Adipose tissue (tissue), 3 donors: Measurements from ENCODE around the gene DOCK2. TPM values are rescaled to one million over a fixed set of nuclear protein-coding genes. Genes with fewer than 3 reads are reported as not detected.

Experiments used
- H3K27ac ChIP-seq: one replicate; pipeline ENCODE4 v1.5.1; 2013; ENCODE audit warnings: low read depth, low read length
- WGBS, 3 donors: extraction: QIAGEN DNeasy Blood & Tissue Kit; methylation state at CpG; one replicate each; pipeline ENCODE4 v1.1.7; 2013; 5-methylcytosine and 5-hydroxymethylcytosine counted together
- polyA plus RNA-seq, 3 donors: library from polyadenylated mRNA; stranded (reverse); fragments of 200-250 nt; gene quantifications; one replicate each; pipeline ENCODE4 v1.2.3, GENCODE V29; 2013
- donor health status: healthy with polysubstance abuse.
- donor health status: Bipolar disorder and iron deficiency.
- donor health status: healthy.

The DOCK2 gene
- polyA plus RNA-seq, 3 donors, result 1.3 to 7.0 (median 6.8) TPM

- no peak overlapping the region for H3K27ac ChIP-seq
- WGBS, 3 donors, result 54 to 62% (median 58%) methylated on average over 6 of the region's 6 CpGs
Observed at GRCh38 chr5:170112876-170113521, 475.9 kb downstream of the DOCK2 start.

- 51 to 66% (median 53%) methylated on average over 3 of the region's 3 CpGs for WGBS, 3 donors
- no peak overlapping the region for H3K27ac ChIP-seq
Observed at GRCh38 chr5:170113522-170113900, 476.4 kb downstream of the DOCK2 start.

DNA sequence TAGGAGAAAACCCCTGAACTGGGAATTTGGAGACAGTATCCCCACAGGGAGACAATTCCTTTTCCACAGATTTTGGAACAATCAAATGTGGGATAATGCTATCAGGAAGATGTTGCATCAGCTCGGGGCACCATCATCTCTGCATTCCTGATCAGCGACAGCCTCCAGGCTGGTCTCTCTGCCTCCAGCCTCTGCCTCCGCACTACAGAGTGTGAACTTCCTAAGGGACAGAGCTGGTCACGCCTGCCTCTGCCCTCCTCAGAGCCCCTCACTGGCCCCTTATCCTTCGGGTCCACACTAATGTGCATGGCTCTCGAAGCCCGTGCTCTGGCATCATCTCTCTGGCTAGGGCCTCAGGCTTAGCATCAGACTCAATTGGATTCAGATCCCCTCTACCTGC lies 477.2 kb downstream of the DOCK2 start:
- no peak overlapping the region for H3K27ac ChIP-seq
- WGBS, 3 donors, result 76 to 83% (median 78%) methylated on average over 7 of the region's 7 CpGs

GRCh38 chr5:170115925-170116324 lies 478.9 kb downstream of the DOCK2 start:
- 77 to 98% (median 85%) methylated on average over 2 of the region's 2 CpGs for WGBS, 3 donors
- no peak overlapping the region for H3K27ac ChIP-seq

DNA sequence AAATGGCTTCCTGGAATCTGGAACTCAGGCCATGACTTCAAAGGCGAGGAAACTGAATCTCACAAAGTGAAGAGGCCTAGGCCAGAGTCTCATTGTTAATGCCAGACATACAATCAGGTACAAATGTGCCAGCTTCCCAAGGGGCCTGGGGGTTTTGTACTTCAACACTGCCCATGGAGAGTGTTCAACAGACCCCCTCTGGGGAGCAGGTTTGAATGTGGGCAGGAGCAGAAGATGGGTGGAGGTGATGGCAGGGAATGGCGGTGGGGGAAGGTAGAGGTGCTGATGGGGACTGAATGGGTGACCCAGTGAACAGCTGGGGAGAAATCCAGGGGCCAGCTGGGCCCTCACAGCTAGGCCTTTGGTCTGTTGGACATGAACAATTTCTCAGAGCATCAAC lies 480.7 kb downstream of the DOCK2 start:
- 93 to 98% (median 95%) methylated on average over 2 of the region's 2 CpGs for WGBS, 3 donors

GRCh38 chr5:170120576-170120975 lies 483.5 kb downstream of the DOCK2 start:
- WGBS, 3 donors, result 87 to 92% (median 89%) methylated on average over 2 of the region's 2 CpGs

More for the DNA sequence above, 480.7 kb downstream of the DOCK2 start:
- no peak overlapping the region for H3K27ac ChIP-seq

DNA sequence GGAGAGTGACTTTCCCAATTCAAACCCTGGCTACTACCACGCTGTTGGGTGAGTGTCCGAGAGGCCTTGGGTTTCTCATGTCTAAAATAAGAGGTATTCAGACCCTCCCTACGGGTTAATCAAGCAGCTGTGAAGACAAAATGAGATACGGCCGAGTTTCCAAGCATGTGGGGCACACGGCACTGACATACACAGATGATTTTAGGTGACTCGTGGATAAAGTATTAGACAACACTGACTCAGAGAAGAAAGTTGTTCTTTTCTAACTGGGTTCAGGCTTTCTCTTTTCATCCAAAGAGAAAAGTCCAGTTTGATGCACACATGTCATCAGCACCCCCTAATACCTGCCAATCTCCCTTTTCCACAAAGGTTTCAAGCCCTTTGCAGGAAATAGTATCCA lies 484.2 kb downstream of the DOCK2 start:
- no peak overlapping the region for H3K27ac ChIP-seq
- WGBS, 3 donors, result 73 to 85% (median 83%) methylated on average over 7 of the region's 7 CpGs

More at GRCh38 chr5:170120576-170120975, 483.5 kb downstream of the DOCK2 start:
- H3K27ac ChIP-seq, result no peak overlapping the region

GRCh38 chr5:170126061-170126460 lies 489.0 kb downstream of the DOCK2 start:
- 73 to 84% (median 83%) methylated on average over 1 of the region's 1 CpG for WGBS, 3 donors
- H3K27ac ChIP-seq, result no peak overlapping the region

- WGBS, 3 donors, result 68 to 91% (median 79%) methylated on average over 1 of the region's 1 CpG
- no peak overlapping the region for H3K27ac ChIP-seq
Observed at GRCh38 chr5:170126626-170127025, 489.6 kb downstream of the DOCK2 start.

DNA sequence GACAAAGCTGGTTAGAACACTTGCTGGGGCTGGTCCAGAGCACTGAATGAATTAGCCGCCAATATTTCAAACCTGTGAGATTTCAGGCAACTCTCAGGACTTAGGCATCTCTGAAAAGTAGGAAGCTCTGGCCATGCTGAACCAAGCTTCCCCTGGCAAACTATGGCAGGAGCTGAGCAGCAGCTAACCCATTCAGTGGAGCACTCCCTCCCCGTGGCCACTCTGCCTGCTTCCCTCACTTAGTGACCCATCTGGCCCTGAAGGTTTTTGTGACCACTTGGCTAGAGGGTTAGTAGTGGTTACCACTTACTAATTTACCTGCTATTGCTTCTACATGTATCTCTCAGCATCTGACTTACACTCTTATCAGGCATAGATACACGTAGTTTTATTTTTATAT lies 494.2 kb downstream of the DOCK2 start:
- no peak overlapping the region for H3K27ac ChIP-seq
- WGBS, 3 donors, result 67 to 89% (median 88%) methylated on average over 3 of the region's 3 CpGs

DNA sequence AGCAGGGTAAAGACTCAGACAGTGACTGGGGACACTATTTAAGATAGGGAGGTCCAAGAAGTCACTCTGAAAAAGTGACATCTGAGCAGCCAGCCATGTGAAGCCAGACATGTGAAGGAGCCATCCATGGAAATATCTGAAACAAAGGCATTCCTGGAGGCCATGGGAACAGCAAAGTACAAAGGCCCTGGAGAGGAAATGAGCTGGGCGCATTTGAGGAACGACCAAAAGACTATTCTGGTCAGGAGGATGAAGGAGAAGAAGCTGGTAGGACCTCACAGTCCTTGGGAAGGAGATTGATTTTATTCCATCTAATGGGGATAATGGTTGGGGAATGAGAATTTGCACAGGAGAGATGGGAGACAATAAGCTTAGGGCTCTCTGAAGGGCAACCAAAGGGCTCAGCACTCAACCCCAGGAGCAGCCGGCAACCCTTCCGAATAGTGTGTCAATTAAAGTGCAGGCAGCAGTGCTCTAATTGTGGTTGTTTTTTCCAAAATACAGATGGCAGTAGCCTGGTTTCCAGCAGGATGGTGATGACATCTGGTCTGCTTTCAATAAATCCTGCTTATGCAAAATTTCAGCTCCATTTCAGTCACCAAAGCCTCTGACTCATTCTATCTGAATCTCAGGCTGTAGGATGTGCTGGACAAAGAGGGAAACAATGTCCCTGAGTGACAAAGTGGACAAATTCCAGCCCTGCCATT lies 495.3 kb downstream of the DOCK2 start:
- WGBS, 3 donors, result 62 to 74% (median 66%) methylated on average over 4 of the region's 4 CpGs

More for the DNA sequence above, 495.3 kb downstream of the DOCK2 start:
- H3K27ac ChIP-seq, result no peak overlapping the region

Other genes starting within 250 kb of the DOCK2 start
- 1 to 10 TPM; 2.2 to 4.6 (median 3.1) TPM for gene SPDL1, start 53.5 kb upstream of the DOCK2 start, polyA plus RNA-seq